Mesodermal cell (in vitro differentiated cells): ENCODE data around the gene PHLDB2.

Experiments used
- H3K27ac ChIP-seq: 2 replicates; pipeline ENCODE4 v1.7.0; 2013; ENCODE audit warnings: mild to moderate bottlenecking, low read depth, low read length, moderate library complexity; ENCODE audit not compliant: severe bottlenecking
- H3K36me3 ChIP-seq: 2 replicates; pipeline ENCODE4 v1.7.1; 2013; ENCODE audit warnings: mild to moderate bottlenecking, low read length, moderate library complexity; ENCODE audit not compliant: control insufficient read depth, insufficient read depth
- H3K4me1 ChIP-seq: one replicate; pipeline ENCODE4 v1.7.1; 2013; ENCODE audit warnings: mild to moderate bottlenecking, low read length; ENCODE audit not compliant: insufficient read depth, control insufficient read depth, poor library complexity, severe bottlenecking
- H3K4me3 ChIP-seq: 2 replicates; pipeline ENCODE4 v1.7.0; 2013; ENCODE audit warnings: low read length, control low read depth, mild to moderate bottlenecking; ENCODE audit not compliant: insufficient read depth, poor library complexity, severe bottlenecking; ENCODE audit errors: extremely low read depth
- H3K9me3 ChIP-seq: 2 replicates; pipeline ENCODE4 v1.7.1; 2013; ENCODE audit warnings: mild to moderate bottlenecking, low read length, moderate library complexity; ENCODE audit not compliant: control insufficient read depth
- WGBS, 2 experiments: methylation state at CpG; one replicate each; pipeline ENCODE4 v1.1.5; 2013; ENCODE audit warnings: missing lambda C conversion rate in 2 of 2; ENCODE audit not compliant: insufficient coverage in 2 of 2; 5-methylcytosine and 5-hydroxymethylcytosine counted together

The PHLDB2 gene

DNA sequence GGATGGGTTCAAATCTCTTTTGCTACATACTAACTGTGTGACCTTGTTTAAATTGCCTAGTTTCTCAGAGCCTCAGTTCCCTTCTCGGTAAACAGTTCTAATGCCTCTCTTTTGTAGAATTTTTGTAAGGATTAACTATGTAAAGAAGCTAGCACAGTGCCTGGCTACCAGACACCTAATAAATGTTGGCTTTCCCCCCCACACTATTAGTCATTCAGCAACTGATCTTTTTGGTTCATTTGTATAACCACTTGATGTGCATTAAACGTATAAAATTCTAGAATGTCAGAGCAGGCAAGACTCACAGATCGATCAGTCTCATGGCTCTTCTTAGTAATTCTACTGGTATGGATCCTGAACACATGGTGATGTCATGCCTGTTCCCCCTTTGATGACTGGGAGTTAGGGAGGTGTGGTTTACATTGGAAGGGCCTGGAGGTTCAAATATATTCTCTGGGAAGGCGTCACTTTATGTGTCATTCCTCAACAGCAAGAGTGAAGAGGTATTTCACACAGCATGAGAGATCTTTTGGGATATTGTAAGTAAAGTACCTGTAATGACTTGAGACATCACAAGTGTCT is 146.1 kb downstream of the PHLDB2 start:
- WGBS, 2 experiments = 73 to 90% methylated on average over 2 to 3 of the region's 4 CpGs
- H3K9me3 ChIP-seq = no peaks in the 10 kb centered on the region
- H3K4me1 ChIP-seq = peaks cover 25% of the 10 kb centered on the region
- H3K36me3 ChIP-seq = no peaks in the 10 kb centered on the region
- no peak overlapping the region for H3K27ac ChIP-seq
- no peak overlapping the region for H3K4me3 ChIP-seq

DNA sequence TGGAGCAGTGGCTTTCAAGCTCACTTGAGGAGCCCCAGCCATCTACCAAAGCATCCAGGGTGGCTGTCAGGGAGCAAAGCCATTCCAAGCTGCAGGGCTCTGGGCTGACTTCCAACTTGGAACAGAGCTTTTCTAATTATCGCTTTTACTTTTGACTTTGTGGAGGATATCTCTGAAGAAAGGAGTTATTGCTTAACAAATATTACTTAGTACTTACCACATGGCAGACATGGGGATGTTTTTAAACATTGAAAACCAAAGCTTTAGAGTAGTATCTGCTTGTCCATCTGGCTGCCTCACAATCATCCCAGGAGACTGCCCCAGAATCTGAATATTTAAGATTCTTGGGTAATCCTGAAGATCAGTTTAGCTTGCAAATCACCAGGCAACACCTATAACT is 148.6 kb downstream of the PHLDB2 start:
- WGBS, 2 experiments = no CpG with 5 or more reads among the region's 1 CpG

DNA sequence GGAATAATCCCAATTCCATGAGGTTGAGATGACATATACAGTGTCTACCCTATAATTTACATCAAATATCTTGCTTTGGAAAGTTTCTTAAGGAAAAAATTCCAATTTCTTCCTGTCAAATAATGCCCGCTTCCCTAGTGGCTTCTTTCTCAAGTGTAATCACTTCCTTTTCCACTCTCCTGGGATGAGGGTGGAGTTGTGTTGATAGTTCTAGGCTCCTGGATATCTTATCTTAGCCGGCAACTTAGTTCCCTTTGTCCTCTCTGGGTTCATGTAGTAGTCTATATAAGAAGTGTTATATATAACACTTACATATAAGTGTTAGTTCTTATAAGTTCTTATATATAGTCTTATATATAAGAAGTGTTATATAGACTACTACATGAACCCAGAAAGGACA is 150.6 kb downstream of the PHLDB2 start:
- no CpG with 5 or more reads among the region's 2 CpGs for WGBS, 2 experiments
- H3K27ac ChIP-seq = no peak overlapping the region
- H3K36me3 ChIP-seq = no peaks in the 10 kb centered on the region
- no peak overlapping the region for H3K4me3 ChIP-seq
- peaks cover 8% of the 10 kb centered on the region for H3K4me1 ChIP-seq
- H3K9me3 ChIP-seq = no peaks in the 10 kb centered on the region

More for the DNA sequence above, 148.6 kb downstream of the PHLDB2 start:
- no peaks in the 10 kb centered on the region for H3K9me3 ChIP-seq
- H3K4me1 ChIP-seq = peaks cover 8% of the 10 kb centered on the region
- H3K4me3 ChIP-seq = no peak overlapping the region
- H3K36me3 ChIP-seq = no peaks in the 10 kb centered on the region
- H3K27ac ChIP-seq = no peak overlapping the region

DNA sequence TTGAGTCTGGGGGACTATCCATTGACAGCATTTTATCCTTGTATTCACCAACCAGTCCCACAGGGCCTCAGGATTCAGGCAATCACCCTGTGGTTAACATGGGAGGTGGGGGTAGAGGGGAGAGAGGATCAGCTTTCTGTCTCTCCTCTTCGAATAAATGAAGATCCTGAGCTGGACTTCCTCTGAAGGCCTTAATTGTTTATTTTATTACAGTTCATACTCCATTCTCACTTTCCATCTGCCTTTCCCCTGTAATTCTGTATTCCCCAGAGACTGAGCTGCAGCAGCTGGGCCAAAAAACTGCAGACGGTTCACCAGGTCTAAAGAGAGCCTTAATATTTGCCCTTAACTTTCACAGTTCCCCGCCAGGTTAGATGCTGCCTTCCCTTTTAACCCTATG is 151.6 kb downstream of the PHLDB2 start:
- no peaks in the 10 kb centered on the region for H3K9me3 ChIP-seq
- no peak overlapping the region for H3K27ac ChIP-seq
- H3K4me1 ChIP-seq = peaks cover 8% of the 10 kb centered on the region
- 88 to 100% methylated on average over 2 of the region's 3 CpGs for WGBS, 2 experiments
- no peak overlapping the region for H3K4me3 ChIP-seq
- no peaks in the 10 kb centered on the region for H3K36me3 ChIP-seq

DNA sequence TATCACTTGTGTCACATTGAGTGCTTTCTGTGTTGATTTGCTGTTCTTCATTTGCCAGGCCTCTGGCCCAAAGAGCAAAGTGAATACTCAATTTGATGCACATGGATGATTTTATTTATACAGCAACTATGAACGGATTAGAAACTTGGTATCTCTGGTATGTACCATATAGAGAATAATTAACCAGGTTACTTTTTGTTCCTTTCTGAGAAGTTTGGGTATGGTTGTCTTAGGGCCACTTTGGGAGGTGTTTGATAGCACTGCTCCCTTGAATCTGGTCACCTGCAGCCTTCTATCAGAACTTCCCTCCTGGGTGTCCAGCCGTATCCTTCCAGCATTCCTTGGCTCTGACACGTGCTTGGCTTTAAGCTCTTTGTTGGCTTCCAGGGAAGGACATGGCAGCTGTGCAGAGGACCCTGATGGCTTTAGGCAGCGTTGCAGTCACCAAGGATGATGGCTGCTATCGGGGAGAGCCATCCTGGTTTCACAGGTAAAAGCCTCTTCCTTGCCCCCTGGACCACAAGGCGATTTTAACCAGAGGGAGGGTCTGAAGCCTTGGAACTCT is 152.4 kb downstream of the PHLDB2 start:
- Histone ChIP-seq H3K36me3 (no peaks in the 10 kb centered on the region), H3K4me1 (peaks cover 8% of the 10 kb centered on the region), H3K9me3 (no peaks in the 10 kb centered on the region), H3K4me3 (no peak overlapping the region), H3K27ac (no peak overlapping the region)
- 88 to 91% methylated on average over 3 to 4 of the region's 6 CpGs for WGBS, 2 experiments

DNA sequence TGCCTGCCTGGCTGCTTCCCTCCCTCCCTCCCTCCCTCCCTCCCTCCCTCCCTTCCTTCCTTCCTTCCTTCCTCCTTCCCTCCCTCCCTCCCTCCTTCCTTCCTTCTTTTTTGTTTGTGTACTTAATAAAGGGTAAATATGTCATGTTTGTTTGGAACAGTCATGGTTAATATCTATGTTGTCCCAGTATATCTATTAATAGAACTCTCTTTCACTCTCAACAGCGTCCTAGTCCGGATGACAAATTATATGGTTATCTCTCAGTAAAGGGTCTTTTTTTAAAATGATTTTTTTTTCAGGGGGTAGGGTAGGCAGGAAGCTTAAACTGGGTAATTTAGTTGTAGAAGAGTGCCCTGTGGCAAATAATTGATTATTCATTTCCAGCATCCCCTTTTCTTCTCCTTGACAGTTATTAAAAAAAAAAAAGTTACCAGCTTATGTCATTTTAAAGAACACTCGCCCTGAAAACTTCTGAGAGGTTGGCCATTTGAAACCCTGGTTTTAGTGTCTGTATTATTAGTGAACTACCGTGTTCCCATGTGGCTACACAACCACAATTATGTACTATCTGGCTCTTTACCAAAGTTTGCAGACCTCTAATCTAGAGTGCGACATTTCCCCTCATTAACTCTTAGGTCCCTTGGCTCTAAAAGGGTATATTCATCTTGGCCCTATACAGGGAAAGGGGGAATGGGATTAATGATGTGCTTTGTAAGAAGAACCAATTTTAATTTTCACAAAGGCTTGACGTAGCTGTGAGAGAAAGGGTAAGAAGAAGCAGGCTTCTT is 153.3 kb downstream of the PHLDB2 start:
- Histone ChIP-seq H3K4me1 (peaks cover 6% of the 10 kb centered on the region), H3K9me3 (no peaks in the 10 kb centered on the region), H3K27ac (no peak overlapping the region), H3K4me3 (no peak overlapping the region), H3K36me3 (no peaks in the 10 kb centered on the region)
- 100% methylated on average over 1 of the region's 6 CpGs for WGBS, 2 experiments

DNA sequence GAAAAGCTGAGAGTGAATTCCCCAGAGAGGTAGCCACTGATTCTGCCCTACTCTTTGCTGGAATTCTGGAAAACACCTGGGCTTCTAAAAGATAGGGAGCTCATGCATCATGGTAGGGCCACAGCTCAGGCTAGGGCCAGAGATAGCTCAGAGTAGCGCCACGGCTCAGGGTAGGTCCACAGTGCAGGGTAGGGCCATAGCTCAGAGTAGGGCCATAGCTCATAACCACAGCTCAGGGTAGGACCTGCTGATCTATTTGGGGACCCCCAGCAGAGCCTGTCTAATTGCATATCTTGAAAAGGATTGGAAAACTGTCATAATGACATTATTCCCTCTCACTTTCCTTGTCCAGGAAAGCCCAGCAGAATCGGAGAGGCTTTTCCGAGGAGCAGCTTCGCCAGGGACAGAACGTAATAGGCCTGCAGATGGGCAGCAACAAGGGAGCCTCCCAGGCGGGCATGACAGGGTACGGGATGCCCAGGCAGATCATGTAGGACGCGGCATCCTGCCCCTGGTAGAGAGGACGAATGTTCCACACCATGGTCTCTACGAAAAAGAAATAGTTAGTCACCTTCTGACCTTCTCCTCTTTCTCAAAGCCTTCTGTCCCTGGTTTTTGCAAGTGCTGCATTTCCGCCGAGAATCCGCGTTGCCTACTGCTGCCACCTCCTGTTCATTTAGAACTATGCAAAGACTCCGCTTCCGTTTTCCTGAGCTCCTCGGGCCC is 154.2 kb downstream of the PHLDB2 start:
- H3K27ac ChIP-seq = no peak overlapping the region
- 51 to 71% methylated on average over 12 to 15 of the region's 19 CpGs for WGBS, 2 experiments
- H3K4me3 ChIP-seq = no peak overlapping the region
- no peaks in the 10 kb centered on the region for H3K36me3 ChIP-seq
- H3K4me1 ChIP-seq = no peaks in the 10 kb centered on the region
- H3K9me3 ChIP-seq = no peaks in the 10 kb centered on the region

DNA sequence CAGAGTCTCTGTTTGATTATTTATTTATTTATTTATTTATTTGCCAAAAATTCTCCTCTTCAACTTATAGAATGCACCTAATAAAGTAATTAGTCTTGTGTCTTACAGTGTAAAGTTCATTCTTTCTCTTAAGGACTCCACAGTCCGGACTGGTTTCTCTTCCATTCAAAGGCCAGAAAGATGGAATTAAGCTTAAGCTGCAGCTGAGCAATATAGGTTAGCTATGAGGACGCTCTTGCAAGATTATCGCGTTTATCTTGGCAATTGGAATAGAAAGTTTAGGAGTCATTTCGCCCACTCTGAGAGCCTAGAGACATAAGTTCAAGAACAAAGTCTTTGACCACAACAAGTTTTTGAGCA is 154.7 kb downstream of the PHLDB2 start:
- Histone ChIP-seq H3K36me3 (no peaks in the 10 kb centered on the region), H3K4me3 (no peak overlapping the region), H3K9me3 (no peaks in the 10 kb centered on the region), H3K4me1 (no peaks in the 10 kb centered on the region), H3K27ac (no peak overlapping the region)
- 80 to 82% methylated on average over 4 to 5 of the region's 5 CpGs for WGBS, 2 experiments

DNA sequence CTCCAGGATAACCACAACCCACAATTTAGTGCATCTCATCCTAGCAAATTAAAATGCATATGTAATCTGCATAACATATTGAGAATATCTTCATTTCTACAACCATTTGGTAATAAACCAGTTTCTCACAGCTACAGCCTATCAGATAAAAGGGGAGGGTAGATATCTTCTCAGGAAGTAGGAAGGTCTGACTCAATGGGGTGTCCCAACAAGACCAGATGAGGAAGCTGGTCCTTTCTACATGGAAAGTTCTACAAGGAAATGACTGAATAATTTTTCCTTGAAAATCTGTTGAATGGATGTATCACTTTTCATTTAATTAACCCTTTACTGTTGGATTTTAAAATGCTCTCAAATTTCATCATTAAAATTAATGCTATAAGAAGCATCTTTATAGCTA is 158.0 kb downstream of the PHLDB2 start:
- no peak overlapping the region for H3K27ac ChIP-seq
- H3K9me3 ChIP-seq = peaks cover 6% of the 10 kb centered on the region
- H3K36me3 ChIP-seq = no peaks in the 10 kb centered on the region
- H3K4me1 ChIP-seq = peaks cover 4% of the 10 kb centered on the region
- H3K4me3 ChIP-seq = no peak overlapping the region

DNA sequence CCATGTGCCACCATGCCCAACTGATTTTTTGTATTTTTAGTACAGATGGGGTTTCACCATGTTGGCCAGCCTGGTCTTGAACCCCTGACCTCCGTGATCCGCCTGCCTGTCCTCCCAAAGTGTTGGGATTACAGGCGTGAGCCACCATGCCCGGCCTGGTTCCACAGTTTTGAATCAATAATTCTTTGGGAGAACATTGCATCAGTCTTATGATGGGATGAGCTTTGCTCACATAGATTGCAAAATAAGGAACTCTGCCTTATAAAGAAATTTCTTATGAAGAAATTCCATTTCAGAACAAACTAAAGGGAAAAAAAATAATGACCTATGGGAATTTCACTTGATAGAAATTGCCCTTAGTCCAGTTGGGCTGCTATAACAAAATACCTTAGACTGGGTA is 159.6 kb downstream of the PHLDB2 start:
- Histone ChIP-seq H3K4me1 (peaks cover 4% of the 10 kb centered on the region), H3K27ac (no peak overlapping the region), H3K9me3 (peaks cover 6% of the 10 kb centered on the region), H3K36me3 (no peaks in the 10 kb centered on the region), H3K4me3 (no peak overlapping the region)
- WGBS, 2 experiments = 80 to 95% methylated on average over 3 to 4 of the region's 4 CpGs
